ENCODE data around the gene COL27A1. TPM values are rescaled to one million over a fixed set of nuclear protein-coding genes. Genes with fewer than 3 reads are reported as not detected.

COL27A1 gene
- total and polyA plus RNA-seq, 5 donors from 2014 or later, result 0.30 TPM; not detected in 4

DNA sequence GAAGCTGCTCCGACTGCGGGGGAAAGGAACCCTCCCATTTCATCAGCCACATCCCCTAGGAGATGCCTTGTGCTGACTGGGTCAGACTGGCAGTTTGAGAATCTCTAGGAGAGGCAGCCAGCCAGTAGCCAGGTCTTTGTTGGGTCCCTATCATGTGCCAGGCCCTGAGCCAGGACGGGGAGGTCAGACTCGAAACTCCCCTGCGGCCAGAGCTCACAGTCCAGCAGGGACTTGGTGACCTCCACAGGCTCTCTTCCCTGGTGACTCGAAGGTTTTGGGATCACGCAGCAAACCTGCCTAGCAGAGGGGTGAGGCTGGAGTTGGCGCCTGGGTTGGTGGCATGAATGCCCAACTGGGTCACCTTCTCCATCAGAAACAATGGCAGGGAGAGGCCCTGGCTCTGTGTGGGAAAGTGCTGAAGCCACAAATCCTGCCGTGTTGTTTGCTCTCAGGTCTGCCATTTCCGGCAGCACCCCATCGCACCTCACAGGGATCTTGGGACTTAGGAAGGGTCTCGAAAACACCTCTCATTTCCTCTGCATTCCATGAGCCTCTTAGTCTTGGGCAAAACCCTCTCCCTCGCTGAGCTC, 153.1 kb downstream of the COL27A1 start:
- Histone ChIP-seq H3K36me3 (ENCODE audit: control insufficient read depth, insufficient read depth, low read length) (no peaks in the 10 kb centered on the region), H3K4me1 (ENCODE audit: control insufficient read depth, insufficient read depth, low read length, poor library complexity, severe bottlenecking) (no peaks in the 10 kb centered on the region), H3K4me3 (ENCODE audit: low read depth, low read length) (no peak overlapping the region), H3K9me3 (ENCODE audit: control insufficient read depth in 2 of 2, low read length in 2 of 2) (no peaks in the 10 kb centered on the region), H3K27ac (ENCODE audit: insufficient read depth, low read length, poor library complexity, severe bottlenecking) (no peak overlapping the region), H3K27me3 (ENCODE audit: control insufficient read depth, insufficient read depth, low read length) (no peaks in the 10 kb centered on the region)
- Mint-ChIP-seq H3K4me3 (no peak overlapping the region), H3K4me1 (peaks cover 0 to 8% (median 0%) of the 10 kb centered on the region in 4 donors), H3K36me3 (no peaks in the 10 kb centered on the region), H3K9me3 (peaks cover 0 to 1% (median 0%) of the 10 kb centered on the region in 7 donors), H3K27ac (no peak overlapping the region), H3K27me3 (peaks cover 4% of the 10 kb centered on the region)
- DNase-seq (no peak), ATAC-seq (ENCODE audit: low read depth in 2 of 2) (no peak)

DNA sequence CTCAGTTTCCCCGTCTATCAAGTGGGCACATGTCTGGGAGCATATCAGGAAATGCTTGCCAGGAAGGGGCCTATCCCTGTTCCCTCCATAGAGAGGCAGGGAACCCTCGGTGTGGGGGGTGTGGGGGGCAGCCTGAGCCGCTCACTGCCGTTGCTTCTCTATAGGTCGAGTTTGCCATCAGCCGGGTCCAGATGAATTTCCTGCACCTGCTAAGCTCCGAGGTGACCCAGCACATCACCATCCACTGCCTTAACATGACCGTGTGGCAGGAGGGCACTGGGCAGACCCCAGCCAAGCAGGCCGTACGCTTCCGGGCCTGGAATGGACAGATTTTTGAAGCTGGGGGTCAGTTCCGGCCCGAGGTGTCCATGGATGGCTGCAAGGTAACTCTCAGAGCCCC, 153.8 kb downstream of the COL27A1 start:
- ATAC-seq (ENCODE audit: low read depth in 2 of 2) (no peak), DNase-seq (no peak)
- H3K4me3 ChIP-seq (ENCODE audit: low read depth, low read length), result no peak overlapping the region

DNA sequence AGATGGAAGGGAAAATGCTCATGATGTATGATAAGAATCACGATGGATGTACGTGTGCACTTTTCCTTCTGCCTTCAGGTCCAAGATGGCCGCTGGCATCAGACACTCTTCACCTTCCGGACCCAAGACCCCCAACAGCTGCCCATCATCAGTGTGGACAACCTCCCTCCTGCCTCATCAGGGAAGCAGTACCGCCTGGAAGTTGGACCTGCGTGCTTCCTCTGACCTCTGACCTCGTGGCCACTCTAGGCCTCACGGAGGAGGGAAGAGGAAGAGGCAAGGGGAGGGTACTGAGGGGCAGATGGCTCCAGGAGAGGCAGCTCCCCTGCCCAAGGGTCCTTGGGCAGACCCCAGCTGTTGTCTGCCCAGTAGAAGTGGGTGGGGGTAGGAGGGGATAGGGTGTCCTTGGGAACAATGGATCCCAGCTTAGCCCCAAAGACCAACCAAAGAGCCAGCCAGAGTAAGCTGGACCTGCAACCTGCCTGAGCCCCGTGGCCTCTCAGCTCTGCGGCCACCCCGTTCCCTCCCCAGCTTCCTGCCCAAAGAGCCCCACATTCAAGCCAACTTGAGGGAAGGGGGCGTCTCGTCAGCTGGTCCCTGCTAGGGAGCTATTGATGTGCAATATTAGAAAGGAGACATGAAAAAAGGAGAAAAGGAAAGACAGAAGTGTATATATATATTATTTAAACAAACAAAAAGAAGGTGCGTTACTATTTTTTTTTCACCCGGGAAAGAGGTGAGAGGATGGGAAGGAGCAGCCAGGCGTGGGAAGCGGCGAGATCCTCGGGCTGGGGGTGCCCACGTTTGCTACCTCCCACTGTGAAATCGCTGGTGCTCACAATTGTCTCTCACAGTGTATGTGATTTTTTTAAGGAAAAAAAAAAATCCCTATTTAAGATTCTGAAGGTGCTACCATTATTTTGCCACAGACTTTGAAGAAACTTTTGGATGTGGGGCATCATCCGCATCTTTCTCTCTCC, 155.4 kb downstream of the COL27A1 start:
- H3K9me3 Mint-ChIP-seq, result no peaks in the 10 kb centered on the region
- ATAC-seq (ENCODE audit: low read depth in 2 of 2), result no peak
- no peaks in the 10 kb centered on the region for H3K36me3 Mint-ChIP-seq
- Histone ChIP-seq H3K4me1 (ENCODE audit: control insufficient read depth, insufficient read depth, low read length, poor library complexity, severe bottlenecking) (no peaks in the 10 kb centered on the region), H3K27ac (ENCODE audit: insufficient read depth, low read length, poor library complexity, severe bottlenecking) (no peak overlapping the region), H3K4me3 (ENCODE audit: low read depth, low read length) (no peak overlapping the region), H3K36me3 (ENCODE audit: control insufficient read depth, insufficient read depth, low read length) (no peaks in the 10 kb centered on the region), H3K9me3 (ENCODE audit: control insufficient read depth in 2 of 2, low read length in 2 of 2) (no peaks in the 10 kb centered on the region), H3K27me3 (ENCODE audit: control insufficient read depth, insufficient read depth, low read length) (no peaks in the 10 kb centered on the region)
- H3K27ac Mint-ChIP-seq, result no peak overlapping the region
- H3K4me3 Mint-ChIP-seq, result no peak overlapping the region
- no peaks in the 10 kb centered on the region for H3K27me3 Mint-ChIP-seq
- no peak for DNase-seq
- H3K4me1 Mint-ChIP-seq, result peaks cover 0 to under 1% (median 0%) of the 10 kb centered on the region in 4 donors

More for the DNA sequence above, 153.8 kb downstream of the COL27A1 start:
- Histone ChIP-seq H3K27me3 (ENCODE audit: control insufficient read depth, insufficient read depth, low read length) (no peaks in the 10 kb centered on the region), H3K27ac (ENCODE audit: insufficient read depth, low read length, poor library complexity, severe bottlenecking) (no peak overlapping the region), H3K9me3 (ENCODE audit: control insufficient read depth in 2 of 2, low read length in 2 of 2) (no peaks in the 10 kb centered on the region), H3K4me1 (ENCODE audit: control insufficient read depth, insufficient read depth, low read length, poor library complexity, severe bottlenecking) (no peaks in the 10 kb centered on the region), H3K36me3 (ENCODE audit: control insufficient read depth, insufficient read depth, low read length) (no peaks in the 10 kb centered on the region)
- no peaks in the 10 kb centered on the region for H3K36me3 Mint-ChIP-seq
- no peak overlapping the region for H3K4me3 Mint-ChIP-seq
- H3K9me3 Mint-ChIP-seq, result peaks cover 0 to 1% (median 0%) of the 10 kb centered on the region in 7 donors
- H3K4me1 Mint-ChIP-seq, result peaks cover 0 to 8% (median 0%) of the 10 kb centered on the region in 4 donors
- no peak overlapping the region for H3K27ac Mint-ChIP-seq
- H3K27me3 Mint-ChIP-seq, result peaks cover 2% of the 10 kb centered on the region

DNA sequence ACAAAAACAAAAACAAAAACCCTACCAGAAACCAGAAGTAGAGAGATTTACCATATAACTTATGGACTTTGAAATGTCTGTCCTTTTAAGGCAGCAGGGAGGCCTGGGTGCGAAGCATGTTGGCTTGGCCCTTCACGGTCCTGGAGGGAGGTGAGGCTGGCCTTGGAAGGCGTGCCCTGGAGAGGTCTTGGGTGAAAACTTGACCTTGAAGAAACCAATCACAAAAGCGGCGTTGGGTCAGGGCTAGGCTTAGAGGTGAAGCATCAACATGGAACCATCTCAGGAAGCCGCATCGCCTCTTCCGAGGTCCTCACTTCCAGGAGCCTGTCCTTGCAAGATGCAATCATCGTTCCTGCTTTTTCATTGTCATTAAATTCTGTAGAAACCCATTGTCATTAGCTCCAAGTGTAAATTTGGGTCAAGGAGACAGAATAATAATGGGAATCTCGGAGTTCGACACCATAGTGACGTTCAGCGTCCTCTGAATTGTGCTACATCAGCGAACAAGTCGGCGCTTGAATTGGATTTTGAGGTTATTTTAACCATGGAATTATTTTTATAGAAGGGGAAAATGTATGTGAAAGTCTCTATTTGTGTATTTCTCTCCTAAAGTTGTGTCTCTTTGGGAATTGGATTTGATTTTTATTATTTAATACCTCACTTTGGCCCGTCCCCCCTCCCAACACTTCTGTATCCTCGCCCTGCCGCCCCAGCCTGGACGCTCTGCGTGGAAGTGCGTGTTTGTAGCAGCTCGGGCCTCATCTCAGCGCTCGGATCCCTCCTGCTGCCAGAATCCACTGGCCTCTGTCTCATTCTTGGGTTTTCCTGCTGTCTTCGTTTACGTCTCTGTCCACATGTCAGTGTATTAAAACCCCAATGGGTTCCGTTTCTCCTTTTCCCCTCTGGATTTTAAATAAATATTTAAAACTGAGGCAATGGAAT, 156.5 kb downstream of the COL27A1 start:
- ATAC-seq (ENCODE audit: low read depth in 2 of 2), result no peak
- Mint-ChIP-seq H3K36me3 (no peaks in the 10 kb centered on the region), H3K4me3 (no peak overlapping the region), H3K27ac (no peak overlapping the region), H3K4me1 (no peaks in the 10 kb centered on the region), H3K9me3 (no peaks in the 10 kb centered on the region), H3K27me3 (peaks cover 3% of the 10 kb centered on the region)
- no peak for DNase-seq
- no peaks in the 10 kb centered on the region for H3K27me3 ChIP-seq (ENCODE audit: control insufficient read depth, insufficient read depth, low read length)
- no peaks in the 10 kb centered on the region for H3K36me3 ChIP-seq (ENCODE audit: control insufficient read depth, insufficient read depth, low read length)
- H3K4me3 ChIP-seq (ENCODE audit: low read depth, low read length), result no peak overlapping the region
- no peaks in the 10 kb centered on the region for H3K9me3 ChIP-seq (ENCODE audit: control insufficient read depth in 2 of 2, low read length in 2 of 2)
- no peak overlapping the region for H3K27ac ChIP-seq (ENCODE audit: insufficient read depth, low read length, poor library complexity, severe bottlenecking)
- no peaks in the 10 kb centered on the region for H3K4me1 ChIP-seq (ENCODE audit: control insufficient read depth, insufficient read depth, low read length, poor library complexity, severe bottlenecking)

DNA sequence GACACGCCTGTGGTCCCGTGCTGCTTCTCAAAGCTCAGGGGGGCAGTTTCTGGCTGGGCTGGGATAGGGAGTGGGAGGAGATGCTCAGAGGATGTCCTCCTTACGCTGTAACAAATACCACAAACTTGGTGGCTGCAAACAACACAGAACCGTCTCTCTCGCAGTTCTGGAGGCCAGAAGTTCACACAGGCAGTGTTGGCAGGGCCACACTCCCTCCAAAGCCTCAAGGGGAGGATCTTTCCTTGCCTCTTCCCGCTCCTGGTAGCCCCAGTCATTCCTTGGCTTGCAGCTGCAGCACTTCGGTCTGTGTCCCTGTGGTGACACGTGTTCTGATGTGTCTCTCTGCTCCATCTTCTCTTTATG, 157.2 kb downstream of the COL27A1 start:
- no peak for DNase-seq
- H3K9me3 Mint-ChIP-seq, result no peaks in the 10 kb centered on the region
- H3K36me3 Mint-ChIP-seq, result no peaks in the 10 kb centered on the region
- H3K27me3 Mint-ChIP-seq, result peaks cover 4% of the 10 kb centered on the region
- H3K36me3 ChIP-seq (ENCODE audit: control insufficient read depth, insufficient read depth, low read length), result no peaks in the 10 kb centered on the region
- no peaks in the 10 kb centered on the region for H3K4me1 Mint-ChIP-seq
- ATAC-seq (ENCODE audit: low read depth in 2 of 2), result no peak
- no peak overlapping the region for H3K27ac Mint-ChIP-seq
- no peak overlapping the region for H3K4me3 Mint-ChIP-seq
- no peak overlapping the region for H3K4me3 ChIP-seq (ENCODE audit: low read depth, low read length)
- no peak overlapping the region for H3K27ac ChIP-seq (ENCODE audit: insufficient read depth, low read length, poor library complexity, severe bottlenecking)
- no peaks in the 10 kb centered on the region for H3K9me3 ChIP-seq (ENCODE audit: control insufficient read depth in 2 of 2, low read length in 2 of 2)
- no peaks in the 10 kb centered on the region for H3K27me3 ChIP-seq (ENCODE audit: control insufficient read depth, insufficient read depth, low read length)
- H3K4me1 ChIP-seq (ENCODE audit: control insufficient read depth, insufficient read depth, low read length, poor library complexity, severe bottlenecking), result no peaks in the 10 kb centered on the region

DNA sequence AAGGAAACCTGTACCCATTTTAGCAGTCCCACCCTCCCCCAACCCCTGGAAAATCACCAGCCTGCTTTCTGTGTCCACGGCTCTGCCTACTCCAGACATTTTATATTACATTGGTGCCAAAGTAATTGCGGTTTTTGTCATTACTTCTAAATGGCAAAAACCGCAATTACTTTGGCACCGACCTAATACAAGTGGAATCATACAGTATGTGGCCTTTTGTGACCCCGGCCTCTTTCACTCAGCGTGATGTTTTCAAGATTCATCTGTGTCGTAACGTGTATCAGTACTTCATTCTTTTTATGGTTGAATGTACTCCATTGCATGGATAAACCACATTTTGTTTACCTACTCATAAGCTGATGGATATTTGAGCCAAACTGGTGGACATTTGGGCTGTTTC, 157.8 kb downstream of the COL27A1 start:
- Histone ChIP-seq H3K27ac (ENCODE audit: insufficient read depth, low read length, poor library complexity, severe bottlenecking) (no peak overlapping the region), H3K27me3 (ENCODE audit: control insufficient read depth, insufficient read depth, low read length) (no peaks in the 10 kb centered on the region), H3K4me3 (ENCODE audit: low read depth, low read length) (no peak overlapping the region), H3K36me3 (ENCODE audit: control insufficient read depth, insufficient read depth, low read length) (no peaks in the 10 kb centered on the region), H3K9me3 (ENCODE audit: control insufficient read depth in 2 of 2, low read length in 2 of 2) (no peaks in the 10 kb centered on the region), H3K4me1 (ENCODE audit: control insufficient read depth, insufficient read depth, low read length, poor library complexity, severe bottlenecking) (no peaks in the 10 kb centered on the region)
- DNase-seq, result no peak
- Mint-ChIP-seq H3K4me1 (no peaks in the 10 kb centered on the region), H3K36me3 (no peaks in the 10 kb centered on the region), H3K27ac (no peak overlapping the region), H3K4me3 (no peak overlapping the region), H3K27me3 (peaks cover 4% of the 10 kb centered on the region), H3K9me3 (no peaks in the 10 kb centered on the region)
- ATAC-seq (ENCODE audit: low read depth in 2 of 2), result no peak

DNA sequence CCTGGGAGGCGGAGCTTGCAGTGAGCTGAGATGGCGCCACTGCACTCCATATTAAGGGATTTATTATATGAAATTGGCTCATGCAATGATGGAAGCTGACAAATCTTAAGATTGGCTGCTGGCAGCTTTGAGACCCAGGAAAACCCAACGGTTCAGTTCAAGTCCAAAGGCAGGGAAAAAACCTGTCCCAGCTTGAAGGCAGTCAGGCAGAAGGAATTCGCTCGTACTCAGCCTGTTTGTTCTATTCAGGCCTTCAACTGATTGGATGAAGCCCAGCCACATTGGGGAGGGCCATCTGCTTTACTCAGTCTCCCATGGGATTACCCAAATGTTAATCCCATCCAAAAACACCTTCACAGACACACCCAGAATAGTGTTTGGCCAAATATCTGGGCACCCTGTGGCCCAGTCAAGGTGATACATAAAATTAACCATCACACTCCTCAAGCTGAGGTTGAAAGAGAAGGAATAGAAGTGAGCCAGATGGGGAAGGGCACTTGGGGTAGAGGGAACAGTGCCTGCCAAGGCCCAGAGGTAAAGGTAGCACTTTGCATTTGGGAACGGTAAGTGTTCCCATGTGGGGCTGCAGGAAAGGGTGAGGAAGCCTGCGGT, 159.0 kb downstream of the COL27A1 start:
- Histone ChIP-seq H3K27me3 (ENCODE audit: control insufficient read depth, insufficient read depth, low read length) (no peaks in the 10 kb centered on the region), H3K27ac (ENCODE audit: insufficient read depth, low read length, poor library complexity, severe bottlenecking) (no peak overlapping the region), H3K4me3 (ENCODE audit: low read depth, low read length) (no peak overlapping the region), H3K4me1 (ENCODE audit: control insufficient read depth, insufficient read depth, low read length, poor library complexity, severe bottlenecking) (no peaks in the 10 kb centered on the region), H3K36me3 (ENCODE audit: control insufficient read depth, insufficient read depth, low read length) (no peaks in the 10 kb centered on the region), H3K9me3 (ENCODE audit: control insufficient read depth in 2 of 2, low read length in 2 of 2) (no peaks in the 10 kb centered on the region)
- no peak overlapping the region for H3K4me3 Mint-ChIP-seq
- H3K36me3 Mint-ChIP-seq, result no peaks in the 10 kb centered on the region
- ATAC-seq (ENCODE audit: low read depth in 2 of 2) (no peak), DNase-seq (no peak)
- H3K27me3 Mint-ChIP-seq, result peaks cover 14% of the 10 kb centered on the region
- H3K9me3 Mint-ChIP-seq, result no peaks in the 10 kb centered on the region
- H3K27ac Mint-ChIP-seq, result no peak overlapping the region
- H3K4me1 Mint-ChIP-seq, result peaks cover 0 to 2% (median 0%) of the 10 kb centered on the region in 4 donors
